GM19193 (cell line): ENCODE measurements around the gene TLX3.

Experiments
- POLR2A ChIP-seq: IDR thresholded peaks from 4 replicates; pipeline ENCODE4 v1.6.1; 2011; ENCODE audit not compliant: insufficient read depth, insufficient read length; ENCODE audit errors: extremely low read depth

TLX3 gene

DNA sequence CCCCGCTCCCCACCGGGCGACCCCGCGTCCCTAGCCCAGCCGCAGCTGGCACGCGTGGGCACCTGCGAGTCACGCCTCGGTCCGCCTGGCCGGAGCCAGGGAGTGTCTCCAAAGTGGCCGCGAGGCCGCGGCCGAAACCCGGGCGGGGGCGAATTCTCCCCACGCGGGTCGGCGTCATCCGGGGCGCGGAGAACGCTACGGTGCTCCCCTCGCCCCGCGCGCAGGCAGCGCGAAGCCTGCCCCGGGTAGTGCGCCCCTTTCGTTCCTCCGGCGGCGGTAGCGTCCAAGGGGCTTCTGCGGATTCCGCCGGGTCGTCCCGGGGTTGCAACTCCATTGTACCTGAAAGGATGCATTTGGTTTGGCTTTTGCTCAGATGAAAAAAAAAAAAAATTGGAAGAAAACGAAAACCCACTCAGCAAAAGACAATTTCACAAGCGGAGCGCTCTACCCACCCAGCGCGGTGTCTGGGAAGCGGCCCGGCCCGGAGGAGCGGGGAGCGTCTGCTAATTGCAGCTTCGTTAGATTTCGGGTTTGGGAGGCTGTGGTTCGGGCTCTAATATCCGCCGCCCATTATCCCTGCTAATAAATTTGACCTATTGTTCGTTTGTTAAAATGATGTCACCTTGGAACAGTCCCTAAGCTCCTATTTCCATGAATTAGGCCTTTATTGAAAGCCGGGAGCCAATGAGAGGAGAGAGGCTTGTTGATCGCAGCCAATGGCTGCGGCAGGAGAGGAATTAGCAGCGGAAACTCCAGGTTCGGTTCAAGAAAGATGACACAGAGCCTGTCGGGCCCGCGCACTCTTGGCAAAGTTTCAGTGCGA, at the start of gene TLX3:
Gene TLX3 (plus strand): TSS at position 796 of the 823 bp plus-strand sequence. CDS start 118 bp downstream, outside the sequence.
- no peak for TF ChIP-seq POLR2A

DNA sequence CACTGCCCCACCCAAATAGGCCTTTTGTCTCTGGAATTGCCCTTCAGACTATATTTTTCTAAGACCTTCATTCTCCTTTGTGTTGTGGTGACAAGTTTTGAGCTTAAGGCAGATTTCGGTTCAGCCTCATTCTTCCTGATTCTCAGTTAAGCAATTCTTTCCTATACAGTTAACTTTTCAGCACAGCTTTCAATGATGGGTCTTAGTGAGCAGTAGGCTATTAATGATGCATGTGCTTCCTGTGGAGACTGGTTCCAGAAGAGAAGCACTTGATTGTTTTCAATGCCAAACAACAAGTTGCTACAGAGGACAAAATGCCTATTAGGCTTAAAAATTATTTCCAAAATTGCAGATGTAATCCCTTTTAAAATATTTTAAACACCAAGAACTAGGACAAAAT, 47.7 kb upstream of the TLX3 start:
- TF ChIP-seq POLR2A: no peak

DNA sequence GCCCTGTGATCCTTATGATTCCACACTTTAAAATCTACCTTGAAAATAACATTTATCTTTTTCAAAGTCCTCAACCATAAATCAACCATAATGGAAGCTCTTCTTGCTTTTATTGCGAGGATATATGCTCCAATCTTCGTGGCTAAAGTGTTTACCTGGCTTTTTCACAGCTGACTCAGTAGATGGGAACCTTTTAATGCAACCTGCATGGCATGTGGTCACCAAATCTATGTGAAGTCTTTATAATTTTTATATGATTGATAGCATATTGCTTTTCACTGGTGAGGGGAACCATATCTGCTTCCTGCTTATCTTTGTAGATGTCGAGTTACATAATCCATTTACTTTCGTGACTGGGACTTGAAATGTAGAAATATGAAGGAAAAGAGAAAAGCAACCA, 47.1 kb upstream of the TLX3 start:
- TF ChIP-seq POLR2A: no peak

DNA sequence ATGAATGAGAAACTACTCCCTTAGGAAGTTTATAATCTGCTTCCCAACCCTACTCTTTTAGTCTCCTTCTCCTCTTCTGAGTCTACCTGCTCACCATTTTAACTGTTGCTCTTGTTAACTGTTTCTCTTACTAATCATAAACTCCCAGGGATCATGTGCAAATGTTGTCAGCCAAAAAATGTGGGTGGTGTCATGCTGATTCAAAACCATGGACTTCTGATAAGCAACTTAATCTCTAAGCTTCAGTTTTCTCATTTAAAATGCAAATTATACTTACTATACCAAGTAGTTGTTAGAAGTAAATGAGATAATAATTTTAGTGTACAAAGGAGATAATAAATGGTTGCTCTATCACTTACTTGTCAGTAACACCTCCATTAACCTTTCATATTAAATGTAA, 45.9 kb upstream of the TLX3 start:
- TF ChIP-seq POLR2A: no peak

DNA sequence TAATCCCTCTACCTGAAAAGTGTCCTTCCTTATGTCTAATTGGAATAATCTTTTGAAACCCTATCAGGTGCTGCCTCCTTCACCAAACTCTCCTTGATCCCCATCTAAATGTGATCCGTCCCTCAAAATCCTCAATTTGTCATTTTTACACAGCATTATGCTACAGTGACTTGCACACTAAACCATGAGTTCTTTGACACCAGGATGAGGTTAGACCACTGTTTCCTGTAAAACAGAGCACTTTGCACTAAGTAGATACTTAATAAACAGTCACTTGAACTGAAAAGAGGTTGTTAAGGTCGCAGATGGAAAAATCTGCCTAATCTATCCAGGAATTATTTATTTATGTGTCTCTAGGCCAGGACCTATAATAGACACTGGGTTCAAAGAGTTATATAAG, 44.2 kb upstream of the TLX3 start:
- TF ChIP-seq POLR2A: no peak

DNA sequence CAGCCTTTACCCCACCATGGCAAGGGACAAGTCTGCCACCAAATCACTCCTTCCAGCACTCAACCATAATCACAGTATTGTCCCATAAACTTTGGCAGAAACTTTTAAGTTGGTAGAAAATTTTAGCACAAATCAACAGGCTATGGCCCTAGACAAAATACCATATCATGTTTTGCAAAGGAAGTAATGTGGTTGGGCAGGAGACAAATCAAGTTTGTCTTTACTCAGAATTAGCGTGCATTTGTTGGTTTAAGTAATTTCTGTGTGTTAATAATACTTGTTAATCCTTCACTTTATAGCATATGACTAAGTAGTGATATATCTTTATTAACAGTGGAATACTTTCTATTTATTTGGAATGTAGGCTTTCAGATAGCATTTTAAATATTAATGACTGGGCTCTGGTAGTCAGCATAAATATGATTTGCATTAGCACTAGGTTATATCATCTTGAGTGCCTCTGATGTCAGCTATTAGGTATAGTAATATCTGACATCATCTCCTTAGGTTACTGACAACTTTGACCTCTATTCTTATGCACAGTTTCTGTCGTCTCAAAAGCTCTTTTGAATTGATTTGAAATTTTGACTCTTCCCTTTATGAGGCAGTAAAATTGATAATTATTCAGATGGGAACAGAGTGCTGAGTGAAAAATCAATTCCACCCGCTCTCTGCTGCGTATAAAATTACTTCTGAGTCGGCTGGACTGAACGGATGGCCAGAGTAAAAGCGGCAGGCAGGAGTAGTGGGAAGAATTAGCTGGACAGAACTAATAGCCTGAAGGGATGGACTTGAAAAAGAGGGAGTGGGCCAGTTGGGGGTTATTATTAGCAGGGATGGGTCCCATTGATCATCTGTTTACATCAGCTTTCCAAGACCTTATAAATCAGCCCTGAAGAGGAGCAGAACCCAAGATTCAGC, 40.1 kb upstream of the TLX3 start:
- TF ChIP-seq POLR2A: no peak

DNA sequence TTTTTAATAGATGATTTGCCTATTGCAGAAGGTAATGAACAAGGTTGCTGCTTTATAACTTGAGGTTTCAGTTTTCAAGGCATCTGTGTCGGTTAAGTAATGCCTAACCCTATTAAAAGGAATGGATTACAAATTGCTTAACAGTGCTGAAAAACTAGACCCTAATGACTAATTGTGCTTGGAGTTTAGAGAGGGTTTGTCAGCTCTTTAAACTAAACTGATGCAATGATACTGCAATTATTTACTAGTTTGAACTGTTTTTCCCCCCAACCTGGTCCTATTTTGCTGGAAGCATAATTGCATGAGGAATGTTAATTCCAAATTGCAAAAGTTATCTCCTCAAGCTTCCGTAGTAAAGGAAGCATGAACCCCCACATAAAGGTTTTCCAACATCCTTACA, 39.3 kb upstream of the TLX3 start:
- TF ChIP-seq POLR2A: no peak

DNA sequence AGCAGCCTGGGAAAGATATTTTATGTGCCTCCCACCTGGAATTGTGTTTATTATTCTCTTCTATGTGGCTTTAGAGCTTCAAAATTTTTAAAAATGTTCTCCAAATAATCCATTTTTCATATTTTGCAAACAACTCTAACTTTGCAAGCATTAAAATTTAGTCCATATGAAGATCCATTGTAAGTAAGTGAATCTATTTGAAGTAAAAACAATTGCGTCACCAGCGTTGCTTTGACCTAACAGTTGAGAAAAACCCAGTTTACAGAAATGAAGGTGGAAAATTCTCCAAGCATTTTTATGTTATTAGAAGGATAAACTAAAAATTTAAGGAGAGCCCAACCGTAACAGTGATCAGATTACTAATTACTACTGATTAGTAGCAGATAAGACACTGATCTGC, 38.9 kb upstream of the TLX3 start:
- no peak for TF ChIP-seq POLR2A

DNA sequence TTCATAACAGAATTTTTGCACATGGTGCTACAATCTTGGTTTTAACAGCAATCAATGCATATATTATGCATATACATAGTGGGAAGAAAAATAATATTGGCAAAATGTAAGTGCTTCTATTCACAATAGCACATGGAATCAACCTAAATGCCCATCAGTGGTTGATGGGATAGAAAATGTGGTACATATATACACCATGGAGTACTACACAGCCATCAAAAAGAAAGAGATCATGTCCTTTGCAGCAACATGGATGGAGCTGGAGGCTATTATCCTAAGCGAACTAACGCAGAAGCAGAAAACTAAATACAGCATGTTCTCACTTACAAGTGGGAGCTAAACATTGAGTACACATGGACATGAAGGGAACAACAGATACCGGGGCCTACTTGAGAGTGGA, 37.2 kb upstream of the TLX3 start:
- no peak for TF ChIP-seq POLR2A

DNA sequence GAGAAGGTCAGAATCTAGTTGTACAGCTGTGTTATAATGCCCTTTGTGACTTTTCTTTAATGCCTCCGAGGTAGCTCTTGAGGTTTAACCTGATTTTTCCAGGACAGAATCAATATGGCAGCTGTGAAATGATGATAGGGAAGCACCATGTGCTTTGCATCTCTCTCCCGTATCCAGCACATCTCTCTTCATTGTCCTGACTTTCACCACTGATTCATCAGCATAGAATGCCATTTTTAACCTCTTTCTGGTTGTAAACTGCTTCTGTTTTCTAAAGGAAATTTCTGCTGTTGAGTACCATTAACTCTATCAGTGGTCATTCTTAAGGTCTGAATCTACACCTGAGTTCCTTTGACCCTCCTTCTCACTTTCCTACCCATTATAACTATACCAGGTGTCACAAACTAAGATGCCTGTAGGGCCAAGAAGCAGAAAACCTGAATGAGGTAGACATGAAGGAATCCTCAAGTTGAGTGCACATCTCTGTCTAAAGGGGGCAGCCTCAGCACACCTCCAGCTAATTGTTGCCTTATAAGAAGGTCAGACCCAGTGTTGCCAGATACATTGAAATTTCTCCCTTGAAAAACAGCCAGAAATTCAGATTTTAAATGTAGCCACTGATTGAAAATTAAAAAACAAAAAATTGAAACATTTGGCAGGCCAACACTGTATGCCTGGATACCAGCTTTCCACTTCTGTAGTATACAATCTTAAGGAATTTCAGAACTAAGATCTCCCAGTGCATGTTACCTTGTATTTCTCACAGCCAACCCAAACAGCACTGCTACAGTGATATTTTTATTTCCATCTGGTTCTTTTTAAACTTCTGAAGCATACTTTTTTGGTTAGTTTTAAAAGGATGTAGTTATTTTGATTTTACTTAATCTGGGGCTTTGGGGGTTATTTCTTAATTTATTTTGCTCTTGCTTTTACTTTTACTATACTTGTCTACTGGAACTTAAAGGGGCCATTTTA, 35.8 kb upstream of the TLX3 start:
- TF ChIP-seq POLR2A: no peak

DNA sequence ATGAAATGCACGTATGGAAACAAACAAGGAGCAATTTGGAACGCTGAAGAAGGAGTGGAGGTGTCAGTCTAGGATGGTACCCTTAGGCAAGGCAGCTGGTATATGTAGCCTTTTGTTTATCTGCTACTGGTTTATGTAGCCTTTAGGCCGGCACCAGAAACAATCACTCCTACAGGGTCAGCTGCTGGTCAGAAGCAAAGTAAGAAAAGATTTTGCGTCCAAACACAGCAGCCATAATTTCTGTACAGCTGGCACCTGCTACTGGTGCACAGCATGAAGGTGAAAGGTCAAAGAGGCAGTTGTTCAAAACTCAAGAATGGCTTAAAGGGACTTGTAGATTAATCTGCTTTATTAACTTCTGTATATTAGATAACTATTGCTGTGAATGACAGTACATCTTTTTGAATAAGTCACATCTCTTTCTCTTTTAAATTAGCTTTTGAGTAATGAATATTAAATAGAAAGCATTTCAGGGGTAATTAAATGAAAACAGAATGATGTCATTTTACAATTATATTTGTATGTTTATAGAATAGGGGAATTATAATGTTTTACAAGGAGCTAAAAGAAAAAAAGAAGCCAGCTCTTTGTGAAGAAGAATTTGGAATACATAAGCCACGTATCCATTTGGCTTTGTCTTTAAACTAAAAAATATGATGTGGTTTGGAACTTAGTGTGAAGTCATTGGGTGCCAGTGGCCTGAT, 33.1 kb upstream of the TLX3 start:
- TF ChIP-seq POLR2A: no peak

DNA sequence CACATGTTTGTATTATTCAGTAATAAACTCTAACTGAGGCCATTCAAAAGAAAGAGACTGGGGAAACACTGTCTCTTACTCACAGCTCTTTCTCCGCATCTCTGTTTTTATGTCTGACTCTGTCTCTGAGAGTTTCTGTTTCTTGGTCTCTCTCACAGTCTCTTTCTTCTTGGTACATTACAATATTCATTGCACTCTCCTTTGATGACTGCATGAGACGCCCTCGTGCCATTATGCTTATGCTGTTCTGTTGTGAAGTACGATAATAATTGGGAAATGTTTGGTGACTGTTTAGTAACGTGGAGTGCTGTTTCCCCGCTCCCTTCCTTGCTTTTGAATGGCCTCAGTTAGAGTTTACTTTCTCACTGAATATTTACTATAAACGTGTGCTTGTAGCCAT, 25.3 kb upstream of the TLX3 start:
- no peak for TF ChIP-seq POLR2A

DNA sequence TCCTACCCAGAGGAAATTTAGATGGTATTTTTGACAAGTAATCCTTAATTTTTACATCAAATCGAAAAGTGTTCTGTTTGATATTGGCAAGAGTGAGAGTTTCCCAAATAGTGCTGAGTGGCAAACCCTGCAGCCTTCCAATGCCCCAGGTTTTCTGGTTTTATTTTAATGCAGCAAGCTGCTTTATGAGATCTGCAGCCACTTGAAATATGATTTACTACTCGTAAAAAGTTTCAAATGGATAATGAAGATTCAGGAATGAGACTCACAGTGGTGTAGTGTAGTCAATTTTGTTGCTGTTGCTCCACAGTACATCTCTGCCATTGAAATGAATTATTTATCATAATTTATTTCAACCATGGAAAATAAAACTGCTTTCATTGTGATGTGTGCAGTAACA, 23.6 kb upstream of the TLX3 start:
- no peak for TF ChIP-seq POLR2A

DNA sequence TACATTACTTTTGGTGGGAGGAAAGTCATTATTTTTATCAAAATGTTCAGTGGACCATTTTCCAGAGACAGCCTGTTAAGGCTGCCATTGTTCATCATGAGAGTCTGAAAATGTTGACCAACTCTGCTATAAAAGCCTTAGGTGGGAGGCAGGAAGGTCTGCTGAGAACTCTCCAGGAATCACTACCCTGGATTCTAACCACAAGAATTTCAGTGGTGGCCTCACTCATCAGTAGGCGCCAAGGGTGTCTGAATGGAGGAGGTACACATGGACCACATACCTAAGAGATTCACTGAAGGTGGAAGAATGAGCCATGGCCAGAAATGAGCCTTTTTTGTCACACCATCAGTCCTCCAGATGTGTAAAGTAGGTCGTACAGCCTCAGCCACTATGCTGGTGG, 21.0 kb upstream of the TLX3 start:
- no peak for TF ChIP-seq POLR2A
